HL-60 (cell line): Measurements from ENCODE around the gene GRIA3.

Experiments used
- POLR2AphosphoS5 ChIP-seq: IDR thresholded peaks from 2 replicates; pipeline ENCODE4 v1.6.1; 2012; ENCODE audit warnings: low read depth
- TF ChIP-seq, protein P1 (sequence below): IDR thresholded peaks from one replicate; pipeline ENCODE4 v1.5.1; 2011; ENCODE audit warnings: low read length, control low read depth, inconsistent platforms; ENCODE audit not compliant: insufficient read depth

DNA sequence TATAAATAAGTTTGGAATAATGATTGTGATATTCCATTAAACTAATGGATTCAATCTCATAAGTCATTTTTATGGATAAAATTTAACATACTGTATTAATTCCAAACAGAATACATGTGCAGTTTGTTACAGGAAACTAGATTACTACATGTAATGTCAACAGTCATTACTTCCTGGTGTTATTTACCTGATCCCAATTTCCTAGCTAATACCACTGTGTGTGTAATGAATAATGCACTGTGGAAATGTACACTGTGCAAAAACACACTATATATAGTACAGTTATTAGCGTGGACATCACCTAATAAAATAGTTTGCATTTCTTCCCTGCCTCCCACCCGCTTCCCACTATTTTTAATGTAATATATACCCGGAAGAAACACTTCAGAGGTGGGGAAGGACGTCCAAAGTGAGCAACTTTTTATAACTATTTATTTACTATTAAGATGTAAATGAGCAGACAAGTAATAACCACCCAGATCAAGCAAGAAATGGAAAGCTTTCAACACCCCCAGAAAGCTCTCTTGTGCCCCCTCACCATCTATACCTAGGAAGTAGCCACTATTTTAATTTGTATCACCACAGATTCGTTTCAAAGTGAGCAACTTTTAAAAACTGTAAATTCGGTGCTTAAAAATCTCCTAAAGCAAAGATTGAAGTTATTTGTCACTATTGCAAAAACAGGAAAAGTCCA, 329.7 kb downstream of the GRIA3 start:
- TF ChIP-seq, protein P1, sequence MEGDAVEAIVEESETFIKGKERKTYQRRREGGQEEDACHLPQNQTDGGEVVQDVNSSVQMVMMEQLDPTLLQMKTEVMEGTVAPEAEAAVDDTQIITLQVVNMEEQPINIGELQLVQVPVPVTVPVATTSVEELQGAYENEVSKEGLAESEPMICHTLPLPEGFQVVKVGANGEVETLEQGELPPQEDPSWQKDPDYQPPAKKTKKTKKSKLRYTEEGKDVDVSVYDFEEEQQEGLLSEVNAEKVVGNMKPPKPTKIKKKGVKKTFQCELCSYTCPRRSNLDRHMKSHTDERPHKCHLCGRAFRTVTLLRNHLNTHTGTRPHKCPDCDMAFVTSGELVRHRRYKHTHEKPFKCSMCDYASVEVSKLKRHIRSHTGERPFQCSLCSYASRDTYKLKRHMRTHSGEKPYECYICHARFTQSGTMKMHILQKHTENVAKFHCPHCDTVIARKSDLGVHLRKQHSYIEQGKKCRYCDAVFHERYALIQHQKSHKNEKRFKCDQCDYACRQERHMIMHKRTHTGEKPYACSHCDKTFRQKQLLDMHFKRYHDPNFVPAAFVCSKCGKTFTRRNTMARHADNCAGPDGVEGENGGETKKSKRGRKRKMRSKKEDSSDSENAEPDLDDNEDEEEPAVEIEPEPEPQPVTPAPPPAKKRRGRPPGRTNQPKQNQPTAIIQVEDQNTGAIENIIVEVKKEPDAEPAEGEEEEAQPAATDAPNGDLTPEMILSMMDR, result no peak
- no peak for TF ChIP-seq POLR2AphosphoS5
